ENCODE data around the gene AHCYL2. TPM values are rescaled to one million over a fixed set of nuclear protein-coding genes. Genes with fewer than 3 reads are reported as not detected.

The AHCYL2 gene
- total RNA-seq, 3 donors from 2014 or later (not counting 1 experiment from before 2014, with no cell fraction given) = 11.6 to 15.2 (median 14.5) TPM

DNA sequence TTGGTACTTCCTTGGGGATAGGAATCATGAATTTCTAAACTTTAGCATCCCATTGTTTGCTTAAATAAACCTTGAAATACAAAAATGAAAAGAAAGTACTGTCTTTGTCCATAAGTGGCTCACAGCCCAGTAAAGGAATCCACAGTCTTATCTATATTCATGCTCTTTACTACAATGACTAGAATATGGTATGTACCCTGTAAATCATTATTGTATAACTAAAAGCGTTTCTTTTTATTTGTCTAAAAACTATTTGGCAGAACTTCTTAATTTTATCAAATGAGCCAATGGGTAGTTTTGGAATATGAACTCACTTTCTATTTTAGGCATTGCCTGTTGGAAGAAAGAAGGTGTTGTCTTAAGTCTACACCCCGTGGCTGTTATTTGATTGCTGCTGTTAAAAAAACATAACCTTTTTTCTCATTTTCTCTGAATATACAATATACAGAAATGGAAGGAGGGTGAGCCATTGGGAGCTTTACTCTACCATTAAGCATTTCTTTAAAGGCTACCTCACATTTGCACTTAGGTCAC lies 197.0 kb downstream of the AHCYL2 start:
- Histone ChIP-seq H3K27me3 (ENCODE audit: control insufficient read depth, insufficient read depth, low read length) (no peaks in the 10 kb centered on the region), H3K27ac (ENCODE audit: low read length) (no peak overlapping the region), H3K4me1 (ENCODE audit: control insufficient read depth, insufficient read depth, low read length) (no peaks in the 10 kb centered on the region), H3K36me3 (ENCODE audit: control insufficient read depth, insufficient read depth, low read length) (peaks cover 21% of the 10 kb centered on the region), H3K9me3 (ENCODE audit: control insufficient read depth, insufficient read depth, low read length) (no peaks in the 10 kb centered on the region), H3K4me3 (ENCODE audit: low read length) (no peak overlapping the region)
- Mint-ChIP-seq H3K9me3 (no peaks in the 10 kb centered on the region), H3K36me3 (peaks cover 5% of the 10 kb centered on the region), H3K4me3 (no peak overlapping the region), H3K4me1 (no peaks in the 10 kb centered on the region), H3K27me3 (ENCODE audit: low read depth in 2 of 2) (no peaks in the 10 kb centered on the region), H3K27ac (no peak overlapping the region)
- TF ChIP-seq, protein P1, sequence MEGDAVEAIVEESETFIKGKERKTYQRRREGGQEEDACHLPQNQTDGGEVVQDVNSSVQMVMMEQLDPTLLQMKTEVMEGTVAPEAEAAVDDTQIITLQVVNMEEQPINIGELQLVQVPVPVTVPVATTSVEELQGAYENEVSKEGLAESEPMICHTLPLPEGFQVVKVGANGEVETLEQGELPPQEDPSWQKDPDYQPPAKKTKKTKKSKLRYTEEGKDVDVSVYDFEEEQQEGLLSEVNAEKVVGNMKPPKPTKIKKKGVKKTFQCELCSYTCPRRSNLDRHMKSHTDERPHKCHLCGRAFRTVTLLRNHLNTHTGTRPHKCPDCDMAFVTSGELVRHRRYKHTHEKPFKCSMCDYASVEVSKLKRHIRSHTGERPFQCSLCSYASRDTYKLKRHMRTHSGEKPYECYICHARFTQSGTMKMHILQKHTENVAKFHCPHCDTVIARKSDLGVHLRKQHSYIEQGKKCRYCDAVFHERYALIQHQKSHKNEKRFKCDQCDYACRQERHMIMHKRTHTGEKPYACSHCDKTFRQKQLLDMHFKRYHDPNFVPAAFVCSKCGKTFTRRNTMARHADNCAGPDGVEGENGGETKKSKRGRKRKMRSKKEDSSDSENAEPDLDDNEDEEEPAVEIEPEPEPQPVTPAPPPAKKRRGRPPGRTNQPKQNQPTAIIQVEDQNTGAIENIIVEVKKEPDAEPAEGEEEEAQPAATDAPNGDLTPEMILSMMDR (IDR thresholded peaks at IDR 0.05) = no peak
- ATAC-seq (no peak), DNase-seq (no peak)
- intact Hi-C loops (cut with micrococcal nuclease) = no loop called here
- whole genome bisulfite sequencing (ENCODE audit: insufficient coverage) = no CpG with 5 or more reads among the region's 2 CpGs

DNA sequence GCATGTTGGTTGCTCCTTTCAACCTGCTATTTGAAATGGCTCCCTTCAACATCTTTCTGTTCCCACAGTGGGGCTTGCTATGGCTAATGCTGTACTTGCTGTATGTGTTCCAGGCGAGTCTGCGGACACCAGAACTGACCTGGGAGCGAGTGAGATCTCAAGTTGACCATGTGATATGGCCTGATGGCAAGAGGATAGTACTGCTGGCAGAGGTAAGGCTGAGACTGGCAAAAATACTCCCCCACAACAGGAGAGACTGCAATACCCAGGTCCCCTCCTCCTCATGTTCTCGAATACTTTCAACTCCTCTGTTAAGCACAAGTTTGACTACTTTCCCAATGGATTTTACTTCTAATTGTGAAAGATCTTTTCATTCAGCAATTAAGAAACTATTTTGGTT lies 197.9 kb downstream of the AHCYL2 start:
- no peak for ATAC-seq
- H3K27me3 Mint-ChIP-seq (ENCODE audit: low read depth in 2 of 2) = no peaks in the 10 kb centered on the region
- 97% methylated on average over 4 of the region's 4 CpGs for WGBS (ENCODE audit: insufficient coverage)

DNA sequence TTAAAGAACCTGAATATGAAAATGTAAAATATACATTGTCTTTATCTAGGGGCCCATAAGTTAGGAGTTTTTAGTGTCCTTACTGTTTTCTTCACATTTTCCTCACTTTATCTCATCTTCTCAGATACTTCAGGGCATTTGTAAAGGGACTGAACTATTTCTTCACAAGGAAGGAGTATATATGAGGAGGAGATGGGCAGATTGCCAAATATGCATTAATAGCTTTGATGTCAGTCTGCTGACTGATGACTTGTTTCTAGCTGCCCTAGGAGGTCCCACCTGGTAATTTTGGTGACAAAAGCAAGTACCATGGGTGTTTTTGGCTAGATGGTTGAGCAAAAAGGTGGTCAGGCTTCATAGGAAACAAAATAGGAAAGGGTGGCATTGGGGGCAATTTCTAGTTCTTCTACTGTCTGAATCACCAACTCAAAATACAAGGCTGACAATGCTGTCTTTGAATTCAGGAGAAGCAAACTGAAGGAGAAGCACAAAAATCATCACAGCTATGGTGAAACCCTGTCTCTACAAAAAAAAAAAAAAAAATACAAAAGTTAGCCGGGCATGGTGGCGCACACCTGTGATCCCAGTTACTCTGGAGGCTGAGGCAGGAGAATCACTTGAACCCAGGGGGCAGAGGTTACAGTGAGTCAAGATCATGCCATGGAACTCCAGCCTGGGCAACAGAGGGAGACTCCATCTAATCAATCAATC lies 199.0 kb downstream of the AHCYL2 start:
- H3K4me1 Mint-ChIP-seq = no peaks in the 10 kb centered on the region
- ATAC-seq = no peak
- no peak for DNase-seq
- H3K36me3 Mint-ChIP-seq = peaks cover 13% of the 10 kb centered on the region
- WGBS (ENCODE audit: insufficient coverage) = 97% methylated on average over 2 of the region's 2 CpGs
- Histone ChIP-seq H3K4me1 (ENCODE audit: control insufficient read depth, insufficient read depth, low read length) (no peaks in the 10 kb centered on the region), H3K4me3 (ENCODE audit: low read length) (no peak overlapping the region), H3K9me3 (ENCODE audit: control insufficient read depth, insufficient read depth, low read length) (no peaks in the 10 kb centered on the region), H3K36me3 (ENCODE audit: control insufficient read depth, insufficient read depth, low read length) (peaks cover 21% of the 10 kb centered on the region), H3K27me3 (ENCODE audit: control insufficient read depth, insufficient read depth, low read length) (no peaks in the 10 kb centered on the region), H3K27ac (ENCODE audit: low read length) (no peak overlapping the region)
- no peaks in the 10 kb centered on the region for H3K27me3 Mint-ChIP-seq (ENCODE audit: low read depth in 2 of 2)
- H3K4me3 Mint-ChIP-seq = no peak overlapping the region
- H3K9me3 Mint-ChIP-seq = no peaks in the 10 kb centered on the region
- intact Hi-C loops (cut with micrococcal nuclease) = no loop called here
- TF ChIP-seq, protein P1 (IDR thresholded peaks at IDR 0.05) = no peak
- no peak overlapping the region for H3K27ac Mint-ChIP-seq

More for the DNA sequence above, 197.9 kb downstream of the AHCYL2 start:
- DNase-seq = no peak
- H3K36me3 ChIP-seq (ENCODE audit: control insufficient read depth, insufficient read depth, low read length) = peaks cover 21% of the 10 kb centered on the region
- H3K9me3 ChIP-seq (ENCODE audit: control insufficient read depth, insufficient read depth, low read length) = no peaks in the 10 kb centered on the region
- intact Hi-C loops (cut with micrococcal nuclease) = no loop called here
- TF ChIP-seq, protein P1 (IDR thresholded peaks at IDR 0.05) = no peak
- H3K4me3 Mint-ChIP-seq = no peak overlapping the region
- no peak overlapping the region for H3K4me3 ChIP-seq (ENCODE audit: low read length)
- H3K36me3 Mint-ChIP-seq = peaks cover 5% of the 10 kb centered on the region
- H3K27me3 ChIP-seq (ENCODE audit: control insufficient read depth, insufficient read depth, low read length) = no peaks in the 10 kb centered on the region
- H3K27ac ChIP-seq (ENCODE audit: low read length) = no peak overlapping the region
- no peaks in the 10 kb centered on the region for H3K4me1 Mint-ChIP-seq
- H3K9me3 Mint-ChIP-seq = no peaks in the 10 kb centered on the region
- no peaks in the 10 kb centered on the region for H3K4me1 ChIP-seq (ENCODE audit: control insufficient read depth, insufficient read depth, low read length)
- H3K27ac Mint-ChIP-seq = no peak overlapping the region

GRCh38 chr7:129426482-129426881 lies 201.7 kb downstream of the AHCYL2 start:
- TF ChIP-seq, protein P1 (IDR thresholded peaks at IDR 0.05) = no peak
- no peak overlapping the region for H3K4me3 Mint-ChIP-seq
- Histone ChIP-seq H3K4me3 (ENCODE audit: low read length) (no peak overlapping the region), H3K9me3 (ENCODE audit: control insufficient read depth, insufficient read depth, low read length) (no peaks in the 10 kb centered on the region), H3K27me3 (ENCODE audit: control insufficient read depth, insufficient read depth, low read length) (no peaks in the 10 kb centered on the region), H3K27ac (ENCODE audit: low read length) (no peak overlapping the region), H3K36me3 (ENCODE audit: control insufficient read depth, insufficient read depth, low read length) (peaks cover 21% of the 10 kb centered on the region), H3K4me1 (ENCODE audit: control insufficient read depth, insufficient read depth, low read length) (no peaks in the 10 kb centered on the region)
- H3K4me1 Mint-ChIP-seq = no peaks in the 10 kb centered on the region
- H3K9me3 Mint-ChIP-seq = no peaks in the 10 kb centered on the region
- no peak for ATAC-seq
- H3K27me3 Mint-ChIP-seq (ENCODE audit: low read depth in 2 of 2) = no peaks in the 10 kb centered on the region
- H3K36me3 Mint-ChIP-seq = peaks cover 13% of the 10 kb centered on the region
- intact Hi-C loops (cut with micrococcal nuclease) = no loop called here
- H3K27ac Mint-ChIP-seq = no peak overlapping the region
- no peak for DNase-seq

All from natural killer cell (primary cell).